GM12878 (cell line): ENCODE results near the gene GAPT. TPM values are rescaled to one million over a fixed set of nuclear protein-coding genes. Genes with fewer than 3 reads are reported as not detected.

Experiments used
- CEBPB ChIP-seq, 2 experiments: fragments of 150-350 bp in 1 of 2; IDR thresholded peaks; 2 replicates each; pipeline ENCODE4 v1.6.1; 2012 to 2014; ENCODE audit warnings: low read depth in 2 of 2, low read length in 2 of 2, borderline replicate concordance in 1 of 2, inconsistent platforms in 1 of 2
- EP300 ChIP-seq, 2 experiments: fragments of 150-350 bp in 1 of 2; IDR thresholded peaks; 2 replicates each; pipeline ENCODE4 v1.6.1; 2011 to 2012; ENCODE audit warnings: low read depth in 2 of 2, low read length in 2 of 2, borderline replicate concordance in 1 of 2, improper control_type of control experiment in 1 of 2, inconsistent platforms in 1 of 2; ENCODE audit not compliant: control insufficient read depth in 1 of 2
- HDAC6 ChIP-seq: fragments of 200-600 bp; sonication (generic); IDR thresholded peaks from one replicate; pipeline ENCODE4 v1.8.0; 2017; ENCODE audit warnings: antibody characterized with exemption; ENCODE audit not compliant: unreplicated experiment
- JUNB ChIP-seq: IDR thresholded peaks from 2 replicates; pipeline ENCODE4 v1.6.1; 2016; ENCODE audit warnings: antibody characterized with exemption, mild to moderate bottlenecking
- KDM1A ChIP-seq: fragments of 200-600 bp; sonication (generic); IDR thresholded peaks from 2 replicates; pipeline ENCODE4 v1.6.1; 2016; ENCODE audit warnings: borderline replicate concordance
- MTA3 ChIP-seq: IDR thresholded peaks from 2 replicates; pipeline ENCODE4 v1.6.1; 2012; ENCODE audit warnings: low read length, inconsistent platforms, borderline replicate concordance
- NFYB ChIP-seq: IDR thresholded peaks from 2 replicates; pipeline ENCODE4 v1.6.1; 2011; ENCODE audit warnings: low read depth, mild to moderate bottlenecking, low read length, improper control_type of control experiment, moderate library complexity; ENCODE audit not compliant: insufficient read depth
- SMAD1 ChIP-seq: fragments of 450-650 bp; IDR thresholded peaks from 2 replicates; pipeline ENCODE4 v1.6.1; 2018; ENCODE audit warnings: mild to moderate bottlenecking, low read depth; ENCODE audit not compliant: partially characterized antibody
- YY1 ChIP-seq: IDR thresholded peaks from 2 replicates; pipeline ENCODE4 v1.6.1; 2011; ENCODE audit warnings: low read depth, mild to moderate bottlenecking, low read length
- ZNF217 ChIP-seq: fragments of 450-650 bp; IDR thresholded peaks from 2 replicates; pipeline ENCODE4 v1.6.1; 2017; ENCODE audit warnings: antibody characterized with exemption, mild to moderate bottlenecking
- ZNF622 ChIP-seq: fragments of 450-650 bp; IDR thresholded peaks from 2 replicates; pipeline ENCODE4 v1.6.1; 2017; ENCODE audit warnings: mild to moderate bottlenecking, inconsistent platforms
- polyA plus RNA-seq, 11 experiments: library from polyadenylated mRNA; depleted of rRNA in 4 of 11; unstranded in 6 of 11; stranded (reverse) in 5 of 11; fragments of >200 nt; fragmentation: Nextera tagmentation in 4 of 11; fragmentation: Illumina TruSeq in 1 of 11; extraction: Ambion mirVana in 4 of 11; extraction: Trizol in 1 of 11; gene quantifications; 1 replicate in 1 of 11; 2 replicates in 10 of 11; pipeline versions ENCODE4 v1.2.1 to v1.2.3, GENCODE V29; 2011 to 2016; ENCODE audit warnings: inconsistent platforms in 2 of 11, missing spikeins in 2 of 11, low read depth in 1 of 11
- total RNA-seq, 4 experiments: library from RNA; depleted of rRNA in 3 of 4; stranded (reverse); fragments of >200 nt in 3 of 4; fragmentation: Illumina TruSeq in 1 of 4; extraction: Trizol in 1 of 4; gene quantifications; 2 replicates each; pipeline versions ENCODE4 v1.2.1 to v1.2.3, GENCODE V29; 2013 to 2021
- TF ChIP-seq, protein P1 (sequence below): fragments of 450-650 bp; IDR thresholded peaks from 2 replicates; pipeline ENCODE4 v1.6.1; 2017; ENCODE audit warnings: mild to moderate bottlenecking, moderate library complexity

GAPT gene
- total and polyA plus RNA-seq, 10 of the 15 experiments (the other 5 are each of a cell fraction or from before 2014, with no cell fraction given), result 0.15 to 0.96 (median 0.57) TPM; not detected in 2

DNA sequence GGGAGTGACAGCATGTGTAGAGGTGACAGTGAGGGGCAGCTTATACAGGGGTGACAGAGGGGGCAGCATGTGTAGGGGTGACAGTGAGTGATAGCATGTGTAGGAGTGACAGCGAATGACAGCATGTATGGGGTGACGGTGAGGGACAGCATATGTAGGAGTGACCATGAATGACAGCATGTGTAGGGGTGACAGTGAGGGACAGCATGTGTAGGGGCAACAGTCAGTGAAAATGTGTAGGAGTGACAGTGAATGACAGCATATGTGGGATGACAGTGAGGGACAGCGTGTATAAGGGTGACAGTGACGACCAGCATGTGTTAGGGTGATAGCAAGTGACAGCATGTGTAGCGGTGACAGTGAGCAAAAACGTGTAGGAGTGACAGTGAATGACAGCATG lies 9.4 kb upstream of the GAPT start (continued):
- TF ChIP-seq, protein P1, sequence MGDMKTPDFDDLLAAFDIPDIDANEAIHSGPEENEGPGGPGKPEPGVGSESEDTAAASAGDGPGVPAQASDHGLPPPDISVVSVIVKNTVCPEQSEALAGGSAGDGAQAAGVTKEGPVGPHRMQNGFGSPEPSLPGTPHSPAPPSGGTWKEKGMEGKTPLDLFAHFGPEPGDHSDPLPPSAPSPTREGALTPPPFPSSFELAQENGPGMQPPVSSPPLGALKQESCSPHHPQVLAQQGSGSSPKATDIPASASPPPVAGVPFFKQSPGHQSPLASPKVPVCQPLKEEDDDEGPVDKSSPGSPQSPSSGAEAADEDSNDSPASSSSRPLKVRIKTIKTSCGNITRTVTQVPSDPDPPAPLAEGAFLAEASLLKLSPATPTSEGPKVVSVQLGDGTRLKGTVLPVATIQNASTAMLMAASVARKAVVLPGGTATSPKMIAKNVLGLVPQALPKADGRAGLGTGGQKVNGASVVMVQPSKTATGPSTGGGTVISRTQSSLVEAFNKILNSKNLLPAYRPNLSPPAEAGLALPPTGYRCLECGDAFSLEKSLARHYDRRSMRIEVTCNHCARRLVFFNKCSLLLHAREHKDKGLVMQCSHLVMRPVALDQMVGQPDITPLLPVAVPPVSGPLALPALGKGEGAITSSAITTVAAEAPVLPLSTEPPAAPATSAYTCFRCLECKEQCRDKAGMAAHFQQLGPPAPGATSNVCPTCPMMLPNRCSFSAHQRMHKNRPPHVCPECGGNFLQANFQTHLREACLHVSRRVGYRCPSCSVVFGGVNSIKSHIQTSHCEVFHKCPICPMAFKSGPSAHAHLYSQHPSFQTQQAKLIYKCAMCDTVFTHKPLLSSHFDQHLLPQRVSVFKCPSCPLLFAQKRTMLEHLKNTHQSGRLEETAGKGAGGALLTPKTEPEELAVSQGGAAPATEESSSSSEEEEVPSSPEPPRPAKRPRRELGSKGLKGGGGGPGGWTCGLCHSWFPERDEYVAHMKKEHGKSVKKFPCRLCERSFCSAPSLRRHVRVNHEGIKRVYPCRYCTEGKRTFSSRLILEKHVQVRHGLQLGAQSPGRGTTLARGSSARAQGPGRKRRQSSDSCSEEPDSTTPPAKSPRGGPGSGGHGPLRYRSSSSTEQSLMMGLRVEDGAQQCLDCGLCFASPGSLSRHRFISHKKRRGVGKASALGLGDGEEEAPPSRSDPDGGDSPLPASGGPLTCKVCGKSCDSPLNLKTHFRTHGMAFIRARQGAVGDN, result no peak
- TF ChIP-seq ZNF622, result no peak
- no peak for TF ChIP-seq MTA3
- TF ChIP-seq SMAD1, result no peak
- no peak for TF ChIP-seq CEBPB (IDR thresholded peaks at IDR 0.05; ENCODE audit: borderline replicate concordance in 1 of 2, low read depth in 2 of 2, low read length in 2 of 2)
- no peak for TF ChIP-seq YY1
- TF ChIP-seq KDM1A, result no peak
- no peak for TF ChIP-seq HDAC6
- TF ChIP-seq EP300 (IDR thresholded peaks at IDR 0.05; ENCODE audit: borderline replicate concordance in 1 of 2, control insufficient read depth in 1 of 2, low read depth in 2 of 2, low read length in 2 of 2), result no peak
- no peak for TF ChIP-seq JUNB
- TF ChIP-seq NFYB, result no peak
- TF ChIP-seq ZNF217, result no peak
